Measurements from ENCODE around the gene UBTD2. TPM values are rescaled to one million over a fixed set of nuclear protein-coding genes. Genes with fewer than 3 reads are reported as not detected.

Gene UBTD2
- total RNA-seq, 4 donors from 2014 or later = 21.6 to 38.2 (median 25.2) TPM

- no peaks in the 10 kb centered on the region for H3K36me3 ChIP-seq
- H3K9me3 ChIP-seq = no peaks in the 10 kb centered on the region
- TF ChIP-seq POLR2A (IDR thresholded peaks at IDR 0.05) (no peak), CTCF (IDR thresholded peaks at IDR 0.05) (no peak)
- no peaks in the 10 kb centered on the region for H3K27me3 ChIP-seq
- H3K4me1 ChIP-seq = no peaks in the 10 kb centered on the region
- no peak overlapping the region for H3K4me3 ChIP-seq
- no peak overlapping the region for H3K27ac ChIP-seq
- no peak for DNase-seq
These were observed 27.5 kb upstream of the UBTD2 start for GRCh38 chr5:172311026-172311425.

- Histone ChIP-seq H3K4me1 (no peaks in the 10 kb centered on the region), H3K27ac (no peak overlapping the region), H3K9me3 (peaks cover 0 to 8% (median 2%) of the 10 kb centered on the region in 4 donors), H3K4me3 (no peak overlapping the region), H3K27me3 (no peaks in the 10 kb centered on the region), H3K36me3 (no peaks in the 10 kb centered on the region)
- TF ChIP-seq CTCF (IDR thresholded peaks at IDR 0.05) (no peak), POLR2A (IDR thresholded peaks at IDR 0.05) (no peak)
- DNase-seq = no peak
These were observed 21.8 kb upstream of the UBTD2 start for GRCh38 chr5:172305380-172305779.

GRCh38 chr5:172303572-172304335 is 20.2 kb upstream of the UBTD2 start:
- Histone ChIP-seq H3K27me3 (no peaks in the 10 kb centered on the region), H3K27ac (no peak overlapping the region), H3K9me3 (peaks cover 0 to 8% (median 2%) of the 10 kb centered on the region in 4 donors), H3K4me3 (no peak overlapping the region), H3K36me3 (no peaks in the 10 kb centered on the region), H3K4me1 (no peaks in the 10 kb centered on the region)
- TF ChIP-seq POLR2A (IDR thresholded peaks at IDR 0.05) (no peak), CTCF (IDR thresholded peaks at IDR 0.05) (no peak)
- DNase-seq = no peak

GRCh38 chr5:172303162-172303561 is 19.6 kb upstream of the UBTD2 start:
- H3K27ac ChIP-seq = no peak overlapping the region
- no peaks in the 10 kb centered on the region for H3K36me3 ChIP-seq
- DNase-seq = no peak
- no peak for TF ChIP-seq CTCF (IDR thresholded peaks at IDR 0.05)
- TF ChIP-seq POLR2A (IDR thresholded peaks at IDR 0.05) = no peak
- no peaks in the 10 kb centered on the region for H3K4me1 ChIP-seq
- H3K27me3 ChIP-seq = no peaks in the 10 kb centered on the region
- peaks cover 0 to 8% (median 2%) of the 10 kb centered on the region in 4 donors for H3K9me3 ChIP-seq
- no peak overlapping the region for H3K4me3 ChIP-seq

GRCh38 chr5:172302047-172302710 is 18.6 kb upstream of the UBTD2 start:
- no peaks in the 10 kb centered on the region for H3K4me1 ChIP-seq
- H3K27me3 ChIP-seq = no peaks in the 10 kb centered on the region
- H3K9me3 ChIP-seq = peaks cover 0 to 8% (median 2%) of the 10 kb centered on the region in 4 donors
- H3K4me3 ChIP-seq = no peak overlapping the region
- no peaks in the 10 kb centered on the region for H3K36me3 ChIP-seq
- H3K27ac ChIP-seq = no peak overlapping the region
- no peak for DNase-seq
- TF ChIP-seq CTCF (IDR thresholded peaks at IDR 0.05) (no peak), POLR2A (IDR thresholded peaks at IDR 0.05) (no peak)
